ENCODE results near the gene CDC5L.
"Not testable (repeated sequence)": the region's sequence is repeated elsewhere in the genome, so short reads cannot be mapped to it uniquely, and the experiment has no call there.

The CDC5L gene

DNA sequence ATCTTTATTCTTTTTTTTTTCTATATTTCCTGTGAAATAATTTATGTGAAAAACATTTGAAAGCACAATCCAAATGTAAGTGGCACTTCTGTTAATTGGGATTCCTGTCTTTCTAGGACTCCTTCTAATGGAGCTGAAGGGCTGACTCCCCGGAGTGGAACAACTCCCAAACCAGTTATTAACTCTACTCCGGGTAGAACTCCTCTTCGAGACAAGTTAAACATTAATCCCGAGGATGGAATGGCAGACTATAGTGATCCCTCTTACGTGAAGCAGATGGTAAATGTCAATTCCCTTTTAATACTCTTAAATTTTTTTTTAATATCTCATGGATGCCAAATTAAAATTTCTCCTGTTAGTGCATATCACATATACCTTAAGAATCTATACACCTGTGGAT is 35.0 kb downstream of the CDC5L start:
- DNase-seq, result no peak

DNA sequence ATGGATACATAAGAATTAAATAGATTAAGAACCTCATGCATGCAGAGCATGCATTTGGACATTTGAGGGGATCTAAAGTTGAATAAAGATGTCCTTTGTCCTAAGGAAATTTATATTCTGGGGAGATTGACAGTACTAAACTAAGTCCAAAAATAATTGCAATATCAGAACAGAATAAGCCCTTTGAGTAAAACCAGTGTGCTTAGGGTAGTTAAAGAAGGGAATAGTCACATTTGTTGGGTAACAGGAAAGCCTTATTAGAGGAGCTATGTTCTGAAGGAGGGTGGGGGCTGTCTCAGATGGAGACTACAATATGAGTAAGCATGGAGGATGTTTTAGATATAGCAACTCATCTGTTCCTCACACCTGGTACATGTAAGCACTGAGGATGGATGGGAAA is 35.8 kb downstream of the CDC5L start:
- DNase-seq, result no peak

DNA sequence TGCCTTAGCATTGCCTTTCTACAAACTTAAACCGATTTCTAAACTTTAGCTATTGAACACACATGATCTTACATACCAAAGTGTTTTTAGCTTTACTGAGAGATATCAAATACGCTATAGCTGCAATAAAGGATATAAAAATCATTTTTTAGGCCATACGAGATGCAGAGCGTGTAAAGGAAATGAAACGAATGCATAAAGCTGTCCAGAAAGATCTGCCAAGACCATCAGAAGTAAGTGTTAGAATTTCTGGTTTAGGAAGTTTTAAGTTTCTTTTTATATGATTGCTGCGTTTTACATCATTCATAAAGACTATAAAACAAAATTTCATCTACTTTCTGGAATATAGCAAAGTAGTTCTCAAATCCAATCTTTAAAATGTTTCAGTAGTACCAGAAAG is 38.4 kb downstream of the CDC5L start:
- no peak for DNase-seq

DNA sequence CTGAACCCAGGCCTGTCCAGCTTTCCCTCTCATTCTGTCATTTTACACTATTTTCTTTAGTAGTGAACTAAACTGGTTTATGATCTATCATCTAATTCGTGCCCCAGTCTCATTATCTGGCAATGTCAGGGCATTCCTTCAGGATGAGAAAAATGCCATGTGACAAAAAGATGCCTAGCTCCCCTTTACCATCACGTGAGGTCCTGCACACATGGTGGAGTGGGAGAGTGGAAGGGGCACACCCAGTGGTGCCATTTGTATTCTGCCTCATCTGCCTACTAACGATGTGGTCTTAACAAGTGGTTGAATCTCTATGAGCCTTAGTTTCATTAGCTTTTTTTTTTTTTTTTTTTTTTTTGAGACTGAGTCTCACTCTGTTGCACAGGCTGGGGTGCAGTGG is 41.2 kb downstream of the CDC5L start:
- DNase-seq, result no peak

DNA sequence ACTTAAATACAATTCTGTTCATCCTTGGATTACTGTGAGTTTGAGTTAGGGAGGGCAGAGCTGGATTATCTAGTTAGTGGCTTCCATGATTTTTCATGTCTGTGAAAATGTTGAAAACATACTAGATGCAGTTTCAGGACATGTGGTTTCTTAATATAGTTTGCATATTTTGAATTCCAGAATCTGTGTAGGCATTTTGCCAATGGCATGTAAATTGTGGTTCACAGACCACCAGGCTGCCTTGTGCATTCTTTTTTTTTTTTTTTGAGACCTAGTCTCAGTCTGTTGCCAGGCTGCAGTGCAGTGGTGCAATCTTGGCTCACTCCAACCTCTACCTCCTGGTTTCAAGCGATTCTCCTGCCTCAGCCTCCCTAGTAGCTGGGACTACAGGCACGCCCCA is 42.8 kb downstream of the CDC5L start:
- DNase-seq, result no peak

DNA sequence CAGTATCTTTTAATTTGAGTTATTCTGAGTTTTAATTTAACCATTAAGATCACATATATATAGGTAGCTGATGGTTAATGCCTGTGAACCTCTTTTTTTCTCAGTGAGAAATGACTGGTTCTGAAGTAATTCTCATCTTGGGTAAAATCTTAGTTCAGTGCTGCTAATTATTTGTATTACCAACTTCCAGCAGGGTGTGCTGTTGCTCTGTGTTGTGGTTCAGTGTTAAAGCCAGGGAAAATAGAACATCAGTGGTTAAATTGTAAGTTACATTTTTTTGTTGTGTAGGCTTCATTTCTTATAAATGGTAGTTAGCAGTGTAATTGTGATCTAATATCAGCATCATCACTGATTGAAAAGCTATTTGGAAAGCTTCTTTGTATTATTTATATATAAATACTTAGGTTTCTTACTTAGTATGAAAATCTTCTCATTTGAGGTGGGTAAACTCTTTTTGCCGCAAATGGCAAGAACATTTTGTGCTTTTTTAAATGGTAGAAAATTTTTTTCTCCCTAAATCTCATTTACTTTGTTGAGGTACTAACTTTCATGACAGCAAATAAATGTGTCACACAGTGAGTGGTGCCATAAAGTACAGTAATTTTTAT is 43.7 kb downstream of the CDC5L start:
- no peak for DNase-seq

DNA sequence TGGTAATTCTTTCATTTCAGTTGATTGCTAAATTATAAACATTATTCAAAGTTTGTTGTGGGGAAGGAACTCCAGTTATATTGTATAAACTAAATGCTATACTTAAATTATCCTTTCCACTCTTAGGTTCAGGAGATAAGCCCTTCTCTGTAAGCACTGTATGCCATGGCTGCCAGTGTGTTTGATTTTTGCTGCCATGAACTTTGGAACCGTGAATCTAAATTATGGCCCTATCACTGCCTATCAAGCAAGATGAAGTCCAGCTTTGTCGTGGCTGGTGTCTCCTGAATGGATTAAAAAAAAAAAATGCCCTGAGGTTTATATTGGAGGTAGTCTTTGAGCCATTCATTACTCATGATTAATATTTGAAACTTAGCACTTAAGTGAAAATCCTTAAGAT is 44.7 kb downstream of the CDC5L start:
- no peak for DNase-seq

DNA sequence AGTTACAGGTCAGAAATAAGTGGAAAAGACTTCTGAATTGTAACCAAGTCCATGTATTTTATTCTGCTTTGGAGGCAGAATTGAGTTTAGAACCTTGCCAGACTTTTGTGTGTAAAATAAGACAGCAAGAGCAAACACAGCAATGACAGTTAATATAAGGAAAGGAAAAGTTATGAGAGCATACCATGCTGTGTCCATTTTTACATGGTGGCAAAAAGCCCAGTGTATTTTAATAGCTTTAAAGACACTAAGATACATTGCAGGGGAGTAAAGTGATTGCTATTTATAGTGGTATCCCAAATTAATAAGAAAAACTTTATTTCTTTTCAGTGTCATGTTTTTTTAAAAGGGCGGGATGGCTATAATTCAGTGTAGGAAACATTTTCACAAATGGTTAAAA is 45.2 kb downstream of the CDC5L start:
- DNase-seq, result no peak

DNA sequence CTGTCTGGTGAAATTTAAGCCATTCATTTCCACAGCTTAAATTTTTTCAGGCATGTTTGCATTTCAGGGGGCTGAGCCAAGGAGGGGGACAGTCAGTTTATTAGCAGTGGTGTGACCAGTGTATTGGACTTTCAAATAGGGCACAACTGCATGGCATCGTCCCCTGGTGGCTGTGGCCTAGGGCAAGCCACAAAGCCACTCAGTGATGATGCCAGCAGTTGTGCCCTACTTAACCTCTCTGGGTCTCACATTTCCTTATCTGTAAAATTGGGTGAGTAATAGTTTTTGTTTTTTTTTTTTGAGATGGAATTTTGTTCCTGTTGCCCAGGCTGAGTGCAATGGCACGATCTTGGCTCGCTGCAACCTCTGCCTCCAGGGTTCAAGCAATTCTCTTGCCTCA is 48.0 kb downstream of the CDC5L start:
- no peak for DNase-seq

DNA sequence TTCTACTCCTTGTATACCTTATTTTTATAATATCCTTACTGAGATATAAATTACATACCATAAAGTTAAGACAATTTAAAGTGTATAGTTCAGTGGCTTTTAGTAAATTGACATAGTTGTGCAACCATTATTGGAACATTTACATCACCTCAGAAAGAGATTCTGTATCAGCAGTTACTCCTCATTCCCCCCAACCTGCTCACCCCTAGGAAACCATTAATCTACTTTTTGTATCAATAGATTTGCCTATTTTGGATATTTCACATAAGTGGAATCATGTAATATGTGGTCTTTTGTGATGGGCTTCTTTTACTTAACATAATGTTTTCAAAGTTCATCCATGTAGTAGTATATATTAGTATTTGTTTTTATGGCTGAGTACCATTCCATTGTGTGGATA is 51.3 kb downstream of the CDC5L start:
- no peak for DNase-seq

DNA sequence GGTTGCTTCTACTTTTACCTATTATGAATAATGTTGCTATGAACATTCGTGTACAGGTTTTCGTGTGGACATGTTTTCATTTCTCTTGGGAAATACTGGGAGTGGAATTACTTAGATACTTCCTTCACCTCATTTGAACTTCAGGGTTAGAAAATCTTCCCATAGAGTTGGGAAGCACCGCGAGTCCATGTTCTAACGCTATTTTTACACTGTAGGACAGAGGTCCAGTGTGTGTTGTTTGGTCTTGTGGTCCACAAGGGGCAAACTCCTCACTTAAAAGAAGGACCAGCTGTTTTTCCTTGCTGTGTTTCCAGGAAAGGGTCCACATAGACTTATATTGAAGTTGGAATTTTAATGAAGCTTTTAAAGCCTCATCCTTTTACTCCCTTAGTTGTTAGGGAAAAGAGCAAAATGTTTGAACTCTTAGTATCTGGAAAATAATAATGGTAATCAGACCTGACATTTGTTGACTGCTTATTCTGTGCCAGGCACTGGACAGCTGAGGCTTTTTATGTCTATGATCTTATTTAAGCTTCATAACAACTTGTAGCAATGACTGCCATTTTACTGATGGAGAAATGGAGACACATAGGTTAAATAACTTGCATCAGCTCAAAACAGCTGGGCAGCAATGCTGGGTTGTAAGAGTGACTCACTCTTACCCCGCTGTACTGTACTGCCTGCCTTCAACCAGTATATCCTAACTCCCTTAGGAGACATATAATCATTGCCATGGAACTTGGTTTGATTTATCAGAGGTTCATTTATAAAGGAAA is 52.0 kb downstream of the CDC5L start:
- DNase-seq, result no peak

DNA sequence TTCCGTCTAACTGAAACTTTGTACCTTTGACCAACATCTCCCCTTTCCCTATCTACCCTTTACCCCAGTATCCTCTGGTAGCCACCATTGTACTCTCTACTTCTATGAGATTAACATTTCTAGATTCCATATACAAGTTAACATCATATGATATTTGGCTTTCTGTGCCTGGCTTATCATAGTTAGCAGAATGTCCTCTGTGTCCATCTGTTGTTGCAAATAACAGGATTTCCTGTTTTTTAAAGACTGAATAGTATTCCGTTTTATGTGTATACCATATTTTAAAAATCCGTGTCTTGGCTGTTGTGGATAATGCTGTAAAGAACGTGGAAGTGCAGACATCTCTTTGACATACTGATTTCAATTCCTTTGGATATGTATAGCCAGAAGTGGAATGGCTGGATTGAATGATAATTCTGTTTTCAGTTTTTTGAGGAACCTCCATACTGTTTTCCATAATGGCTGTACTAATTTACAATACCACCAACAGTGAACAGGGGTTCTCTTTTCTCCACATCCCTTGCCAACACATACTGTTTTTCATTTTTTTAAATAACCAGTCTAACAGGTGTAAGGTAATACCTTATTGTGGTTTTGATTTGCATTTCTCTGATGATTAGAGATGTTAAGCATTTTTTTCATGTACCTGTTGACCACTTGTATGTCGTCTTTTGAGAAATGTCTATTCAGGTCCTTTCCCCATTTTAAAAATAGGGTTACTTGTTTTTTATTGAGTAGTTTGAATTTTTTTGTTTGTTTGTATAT is 53.8 kb downstream of the CDC5L start:
- no peak for DNase-seq

DNA sequence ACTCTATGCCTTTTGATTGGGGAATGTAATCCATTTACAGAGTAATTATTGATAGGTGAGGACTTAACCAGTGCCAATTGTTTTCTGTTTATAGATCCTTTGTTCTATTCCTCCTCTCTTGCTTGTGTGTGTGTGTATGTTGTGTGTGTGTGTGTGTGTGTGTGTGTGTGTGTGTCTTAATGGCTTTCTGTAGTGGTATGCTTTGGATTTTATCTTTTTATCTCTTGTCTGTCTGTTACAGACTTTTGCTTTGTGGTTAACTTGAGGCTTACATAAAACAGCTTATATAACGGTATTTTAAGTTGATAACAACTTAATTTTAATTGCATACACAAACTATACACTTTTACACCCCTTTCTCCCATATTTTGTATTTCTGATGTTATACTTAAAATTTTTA is 54.7 kb downstream of the CDC5L start:
- no peak for DNase-seq

DNA sequence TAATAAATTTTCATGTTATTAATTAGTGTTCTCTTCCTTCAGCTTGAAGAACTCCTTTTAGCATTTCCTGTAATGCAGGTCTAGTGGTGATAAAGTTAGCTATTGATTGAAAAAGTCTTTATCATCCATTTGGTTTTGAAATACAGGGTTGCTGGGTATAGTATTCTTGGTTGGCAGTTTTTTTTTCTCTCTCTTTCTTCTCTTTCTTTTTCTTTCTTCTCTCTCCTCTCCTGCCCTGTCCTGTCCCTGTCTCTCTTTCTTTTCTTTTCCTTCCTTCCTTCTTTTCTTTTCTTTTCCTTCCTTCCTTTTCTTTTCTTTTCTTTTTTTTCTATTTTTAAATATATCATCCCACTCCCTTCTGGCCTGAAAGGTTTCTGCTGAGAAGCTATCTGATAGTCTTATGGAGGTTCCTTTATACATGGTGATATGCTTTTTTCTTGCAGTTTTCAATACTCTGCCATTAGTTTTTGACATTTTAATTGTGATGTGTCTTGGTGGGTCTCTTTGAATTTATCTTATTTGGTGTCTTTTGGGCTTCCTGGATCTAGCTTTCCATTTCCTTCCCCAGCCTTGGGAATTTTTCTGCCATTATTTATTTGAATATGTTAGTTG is 55.4 kb downstream of the CDC5L start:
- no peak for DNase-seq

DNA sequence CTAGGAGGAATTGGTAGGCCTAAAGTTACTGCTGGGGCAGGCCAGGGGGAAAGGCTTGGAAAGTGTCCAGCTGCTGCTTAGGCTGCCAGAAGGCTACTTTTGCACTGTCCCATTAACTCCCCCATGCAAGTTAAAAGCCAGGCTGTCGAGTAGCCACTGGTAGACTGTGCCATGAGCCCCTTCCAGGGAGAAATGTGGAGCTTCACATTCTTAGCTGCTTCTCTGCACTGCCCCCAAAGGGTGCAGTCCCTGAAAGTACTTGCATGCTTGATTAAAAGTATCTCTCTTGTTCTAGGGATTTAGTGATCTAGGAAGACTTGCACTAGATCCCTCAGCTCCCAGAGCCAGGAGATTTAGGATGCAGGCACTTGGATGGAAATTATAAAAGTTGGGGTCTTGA is 57.3 kb downstream of the CDC5L start:
- DNase-seq, result no peak

DNA sequence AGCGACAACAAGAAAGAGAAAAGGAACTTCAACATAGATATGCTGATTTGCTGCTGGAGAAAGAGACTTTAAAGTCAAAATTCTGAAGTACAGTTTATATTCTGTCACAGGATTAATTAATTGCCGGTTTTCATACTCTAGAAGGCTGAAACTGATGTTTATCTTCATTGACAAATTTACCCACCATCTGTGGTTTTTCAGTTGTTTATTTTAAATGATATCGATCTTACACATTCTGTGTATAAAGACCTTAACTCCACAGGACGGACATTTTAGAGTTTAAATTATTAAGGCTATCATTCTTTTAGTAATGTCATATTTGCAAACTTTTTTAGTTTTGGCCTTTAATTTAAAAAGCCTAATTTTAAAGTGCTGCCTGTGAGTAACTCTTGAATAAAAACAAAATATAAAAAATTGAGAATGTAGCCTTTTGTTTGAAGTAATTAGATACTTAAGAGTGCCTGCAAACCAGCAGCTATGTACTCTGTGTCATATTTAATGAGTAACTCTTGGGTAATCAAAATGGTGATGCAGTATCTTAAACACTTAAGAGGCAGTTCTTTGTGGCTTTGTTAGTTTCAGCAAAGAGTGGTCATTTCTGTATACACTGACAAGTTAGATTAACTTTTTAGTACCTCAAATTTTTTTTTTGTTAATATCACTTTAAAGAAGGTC is 59.3 kb downstream of the CDC5L start:
- no peak for DNase-seq

DNA sequence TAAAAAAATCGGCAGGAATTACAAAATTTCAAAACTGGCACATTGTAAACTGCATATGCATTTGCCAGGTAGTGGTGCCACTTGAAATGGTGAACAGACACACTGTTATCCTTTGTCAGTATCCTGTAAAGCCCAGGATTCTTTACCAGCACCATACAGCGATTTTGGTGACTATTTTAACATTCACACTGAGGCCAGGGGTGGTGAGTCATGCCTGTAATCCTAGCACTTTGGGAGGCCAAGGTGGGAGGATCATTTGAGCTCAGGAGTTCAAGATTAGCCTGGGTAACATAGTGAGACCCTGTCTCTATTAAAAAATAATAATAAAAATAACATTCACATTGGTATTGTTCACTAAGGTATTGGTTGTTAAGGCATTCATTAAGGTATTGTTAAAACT is 61.7 kb downstream of the CDC5L start:
- not testable (repeated sequence) for DNase-seq

DNA sequence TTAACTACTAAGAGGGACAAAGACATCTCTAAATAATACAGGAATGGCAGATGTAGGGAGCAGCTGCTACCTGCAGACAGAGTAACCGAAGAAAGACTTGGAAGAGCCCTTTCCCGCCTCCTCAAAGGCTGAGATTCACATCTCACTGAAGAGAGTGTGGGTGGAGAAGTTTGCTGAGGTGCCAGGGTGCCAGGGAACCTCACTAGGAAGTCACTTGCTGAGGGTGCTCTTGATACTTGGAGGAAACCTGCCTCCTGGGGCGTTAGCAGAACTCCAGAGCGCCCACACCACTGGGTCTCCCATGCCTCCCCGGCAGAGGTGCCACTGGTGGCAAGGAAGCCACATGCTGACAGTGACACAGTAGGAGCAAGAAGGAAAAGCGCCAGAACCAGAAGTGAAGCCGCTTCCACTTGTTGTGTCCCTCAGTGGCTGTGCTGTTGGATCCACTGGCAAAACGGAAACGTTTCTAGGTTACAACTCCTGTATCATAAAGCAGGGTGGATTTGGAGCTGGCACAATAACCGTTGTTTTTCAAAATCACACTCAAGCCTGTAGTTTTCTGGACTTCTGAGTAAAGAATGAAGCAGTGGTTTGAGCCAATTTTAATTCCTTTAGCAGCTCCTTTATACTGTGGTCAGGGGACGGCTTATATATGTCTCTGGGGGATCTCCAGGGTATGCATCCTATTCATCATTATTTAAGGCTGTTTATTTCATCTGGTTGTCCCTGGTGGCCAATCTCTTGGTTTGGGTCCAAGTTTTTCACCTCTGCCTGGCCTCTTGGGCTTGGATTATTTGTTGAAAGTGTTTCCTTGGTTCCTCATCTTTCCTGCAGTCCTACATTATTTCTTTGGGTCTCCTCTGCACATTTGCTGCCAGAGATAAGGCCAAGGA is 64.5 kb downstream of the CDC5L start:
- DNase-seq, result no peak

DNA sequence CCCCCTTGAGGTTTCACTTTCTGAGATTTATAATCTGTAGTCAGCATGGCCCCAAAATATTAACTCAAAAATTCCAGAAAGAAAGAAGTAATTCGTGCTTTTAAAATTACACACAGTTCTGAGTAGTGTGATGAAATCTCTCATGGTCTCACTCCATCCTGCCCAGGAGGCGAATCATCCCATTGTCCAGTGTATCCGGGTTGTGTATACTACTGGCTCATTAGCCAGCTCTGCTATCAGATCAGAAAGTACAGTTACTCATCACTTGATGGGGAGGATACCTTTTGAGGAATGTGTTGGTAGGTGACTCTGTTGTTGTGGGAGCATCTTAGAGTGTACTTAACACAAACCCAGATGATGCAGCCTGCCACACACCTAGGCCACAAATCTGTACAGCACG is 65.2 kb downstream of the CDC5L start:
- DNase-seq, result no peak

DNA sequence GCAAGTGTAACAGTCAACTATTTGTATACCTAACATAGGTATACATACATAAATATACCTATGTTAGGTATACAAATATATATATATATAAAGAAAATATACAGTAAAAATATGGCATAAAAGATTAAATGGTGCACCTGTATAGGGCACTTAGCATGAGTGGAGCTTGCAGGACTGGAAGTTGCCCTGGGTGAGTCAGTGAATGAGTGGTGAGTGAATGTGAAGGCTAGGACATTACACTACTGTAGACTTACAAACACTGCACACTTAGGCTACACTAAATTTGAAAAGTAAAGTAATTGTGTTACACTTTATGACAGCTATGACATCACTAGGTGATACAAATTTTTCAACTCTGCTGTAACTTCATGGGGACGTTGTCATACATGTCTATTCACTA is 65.6 kb downstream of the CDC5L start:
- no peak for DNase-seq

DNA sequence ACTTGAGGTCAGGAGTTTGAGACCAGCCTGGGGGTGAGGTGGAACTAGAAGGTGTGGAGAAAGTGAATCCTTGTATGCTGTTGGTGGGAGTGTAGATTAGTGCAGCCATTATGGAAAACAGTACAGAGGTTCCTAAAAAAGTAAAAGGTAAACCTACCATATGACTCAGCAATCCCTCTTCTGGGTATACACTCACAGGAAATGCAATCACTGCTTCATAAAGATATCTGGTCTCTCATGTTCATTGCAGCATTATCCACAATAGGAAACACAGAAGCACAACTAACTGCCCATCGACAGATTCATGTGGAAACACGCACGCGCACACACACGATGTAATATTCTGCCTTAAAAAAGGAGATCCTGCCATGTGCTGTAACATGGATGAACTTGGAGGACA is 66.7 kb downstream of the CDC5L start:
- no peak for DNase-seq
